HG03521 (cell line): ENCODE data around the gene TSPAN32.
"Not testable (repeated sequence)": the region's sequence is repeated elsewhere in the genome, so short reads cannot be mapped to it uniquely, and the experiment has no call there.

Experiments used
- ATAC-seq: cut with Tn5 transposase; IDR thresholded peaks from one replicate; pipeline ENCODE4 v1.9.1; 2021; ENCODE audit warnings: mild to moderate bottlenecking, moderate library complexity; ENCODE audit not compliant: unreplicated experiment

TSPAN32 gene

GRCh38 chr11:2362414-2362813, 60.6 kb downstream of the TSPAN32 start:
- no peak for ATAC-seq

DNA sequence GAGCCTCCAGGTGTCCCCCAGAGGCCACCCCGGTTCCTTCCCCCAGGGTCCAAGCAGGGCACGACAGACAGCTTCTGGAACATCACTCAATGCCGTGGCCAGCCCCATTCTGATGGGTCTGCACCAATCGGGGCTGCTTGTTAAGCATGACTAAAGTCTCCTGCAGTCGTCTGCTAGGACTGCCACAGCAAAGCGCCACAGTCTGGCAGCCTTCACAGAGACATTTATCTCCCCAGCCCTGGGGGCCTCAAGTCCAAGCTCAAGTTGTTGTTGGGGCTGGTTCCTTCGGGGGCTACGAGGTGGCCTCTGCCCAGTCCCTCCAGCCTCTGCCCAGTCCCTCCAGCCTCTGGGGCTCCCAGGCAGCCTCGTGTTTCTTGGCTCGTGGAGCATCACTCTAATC, 61.3 kb downstream of the TSPAN32 start:
- ATAC-seq, result no peak

DNA sequence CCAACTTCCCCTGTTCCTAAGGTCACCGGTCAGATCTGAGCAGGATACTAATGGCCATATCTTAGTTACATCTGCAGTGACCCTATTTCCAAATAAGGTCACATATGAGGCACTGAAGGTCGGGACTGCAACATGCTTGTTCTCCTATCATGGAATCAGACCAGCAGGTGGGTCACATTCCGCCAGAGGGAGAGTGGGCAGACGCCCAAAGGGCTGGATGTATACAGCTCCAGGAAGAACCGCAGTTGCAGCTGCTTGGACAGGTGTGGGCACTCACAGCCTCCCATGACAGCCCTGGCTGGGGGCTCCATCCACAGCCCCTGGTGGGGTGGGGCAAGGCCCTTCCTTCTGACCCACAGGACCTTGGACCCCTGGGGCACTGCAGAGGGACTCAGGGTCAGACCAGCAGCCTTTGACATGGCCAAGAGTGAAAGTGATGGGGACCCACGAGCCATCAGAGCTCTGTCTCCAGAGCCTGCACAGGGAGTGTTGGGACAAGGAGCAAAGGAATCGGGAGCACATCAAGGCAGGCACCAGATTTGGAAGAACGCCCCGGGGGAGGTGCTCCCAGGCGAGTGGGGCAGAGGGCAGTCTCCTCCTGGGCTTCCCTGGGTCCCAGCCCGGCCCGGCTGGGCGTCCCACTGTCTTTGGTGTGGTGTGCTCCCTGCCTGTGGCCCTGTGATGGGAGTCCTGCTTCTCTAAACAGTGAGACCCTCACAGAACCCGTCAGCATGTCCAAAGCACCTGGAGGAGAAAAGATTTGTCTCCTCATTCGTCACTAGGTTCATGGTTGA, 62.0 kb downstream of the TSPAN32 start:
- ATAC-seq, result no peak

- ATAC-seq, result not testable (repeated sequence)
These were observed 62.6 kb downstream of the TSPAN32 start for GRCh38 chr11:2364386-2364785.

- no peak for ATAC-seq
These were observed 63.9 kb downstream of the TSPAN32 start for GRCh38 chr11:2365571-2366210.

DNA sequence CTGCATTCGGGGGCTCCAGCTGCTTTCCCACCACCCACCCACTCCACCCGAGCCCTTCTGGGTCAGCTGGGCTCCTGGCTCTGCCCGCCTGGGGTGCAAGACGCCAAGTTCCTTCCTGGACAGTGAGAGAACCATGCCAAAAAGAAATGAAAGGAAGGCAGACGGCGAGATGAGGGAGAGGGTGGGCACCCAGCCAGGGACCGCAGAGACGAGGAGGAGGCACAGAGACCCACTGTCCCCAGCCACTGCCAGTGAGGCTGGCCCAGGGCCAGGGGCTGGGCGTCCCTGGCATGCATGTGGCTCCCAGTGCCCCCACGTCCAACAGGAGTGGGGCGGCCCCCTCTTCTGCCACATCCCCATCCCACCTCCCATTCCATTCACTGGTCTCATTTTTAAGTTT, 64.5 kb downstream of the TSPAN32 start:
- no peak for ATAC-seq

GRCh38 chr11:2366733-2367132, 64.9 kb downstream of the TSPAN32 start:
- ATAC-seq, result no peak

- no peak for ATAC-seq
These were observed 65.7 kb downstream of the TSPAN32 start for GRCh38 chr11:2367266-2368160.
